HepG2 (cell line): ENCODE data around the gene RAB28. TPM values are rescaled to one million over a fixed set of nuclear protein-coding genes. Genes with fewer than 3 reads are reported as not detected.
A peak's percentile ranks its signal among the peaks of the same experiment; 100 is the strongest.

Experiments
- HNF1A ChIP-seq, 2 experiments: sonication (generic) in 1 of 2; formaldehyde crosslinking in 1 of 2; IDR thresholded peaks; 2 replicates each; pipeline versions ENCODE4 v1.4.0 to v1.6.1; 2016 to 2020; ENCODE audit warnings: borderline replicate concordance in 1 of 2, low read depth in 1 of 2, mild to moderate bottlenecking in 1 of 2, missing genetic modification reagents in 1 of 2
- HNRNPK ChIP-seq: fragments of 200-400 bp; formaldehyde crosslinking; IDR thresholded peaks from 2 replicates; pipeline ENCODE4 v1.6.1; 2018; ENCODE audit warnings: low read length, low read depth, moderate library complexity, mild to moderate bottlenecking; ENCODE audit not compliant: poor library complexity, severe bottlenecking
- IKZF5 ChIP-seq: IDR thresholded peaks from 2 replicates; pipeline ENCODE4 v1.6.1; 2018; ENCODE audit warnings: missing genetic modification reagents, mild to moderate bottlenecking, missing compliant biosample characterization
- NFYC ChIP-seq: IDR thresholded peaks from 2 replicates; pipeline ENCODE4 v1.6.1; 2016; ENCODE audit warnings: missing genetic modification reagents, missing compliant biosample characterization
- PAXIP1 ChIP-seq: sonication (generic); formaldehyde crosslinking; conservative IDR thresholded peaks from 2 replicates; pipeline ENCODE4 v1.4.0; 2020; ENCODE audit warnings: mild to moderate bottlenecking, missing genetic modification reagents, moderate library complexity
- RARA ChIP-seq: IDR thresholded peaks from 2 replicates; pipeline ENCODE4 v1.6.1; 2016; ENCODE audit warnings: missing genetic modification reagents, missing compliant biosample characterization
- RXRA ChIP-seq: sonication (generic); formaldehyde crosslinking; IDR thresholded peaks from 2 replicates; pipeline ENCODE4 v1.5.1; 2020; ENCODE audit warnings: missing genetic modification reagents
- SIN3B ChIP-seq: fragments of 150-350 bp; IDR thresholded peaks from 2 replicates; pipeline ENCODE4 v1.6.1; 2014; ENCODE audit warnings: low read length
- XBP1 ChIP-seq: sonication (generic); formaldehyde crosslinking; IDR thresholded peaks from 2 replicates; pipeline ENCODE4 v1.5.0; 2020; ENCODE audit warnings: missing genetic modification reagents
- ZFP1 ChIP-seq: IDR thresholded peaks from 2 replicates; pipeline ENCODE4 v1.6.1; 2016
- ZFP91 ChIP-seq: sonication (generic); formaldehyde crosslinking; IDR thresholded peaks from 2 replicates; pipeline ENCODE4 v1.9.0; 2022; ENCODE audit warnings: missing genetic modification reagents, mild to moderate bottlenecking, borderline replicate concordance
- ZFY ChIP-seq: sonication (generic); formaldehyde crosslinking; IDR thresholded peaks from 2 replicates; pipeline ENCODE4 v1.4.0; 2020; ENCODE audit warnings: missing genetic modification reagents
- ZNF282 ChIP-seq: fragments of 450-650 bp; IDR thresholded peaks from 2 replicates; pipeline ENCODE4 v1.6.1; 2018; ENCODE audit not compliant: partially characterized antibody
- ZNF383 ChIP-seq: sonication (generic); formaldehyde crosslinking; IDR thresholded peaks from 2 replicates; pipeline ENCODE4 v1.4.0; 2020; ENCODE audit warnings: missing genetic modification reagents, mild to moderate bottlenecking, borderline replicate concordance
- ZNF639 ChIP-seq: conservative IDR thresholded peaks from 2 replicates; pipeline ENCODE4 v1.6.1; 2018; ENCODE audit warnings: missing genetic modification reagents
- polyA plus RNA-seq, 8 experiments: library from polyadenylated mRNA; depleted of rRNA in 3 of 8; stranded (reverse) in 7 of 8; unstranded in 1 of 8; fragments of >200 nt; fragmentation: Illumina TruSeq in 4 of 8; extraction: Trizol in 4 of 8; gene quantifications; 2 replicates each; pipeline versions ENCODE4 v1.2.1 to v1.2.3, GENCODE V29; 2011 to 2016; ENCODE audit warnings: low read depth in 4 of 8, missing spikeins in 1 of 8, mixed read lengths in 1 of 8; ENCODE audit not compliant: insufficient read depth in 1 of 8
- total RNA-seq, 5 experiments: library from RNA; depleted of rRNA; stranded (reverse); fragments of >200 nt; fragmentation: Illumina TruSeq; extraction: Trizol; gene quantifications; 2 replicates each; pipeline ENCODE4 v1.2.3, GENCODE V29; 2016; ENCODE audit warnings: low read depth in 1 of 5

Gene RAB28
- total and polyA plus RNA-seq, 2 of the 13 experiments (the other 11 are each of a cell fraction or from before 2014, with no cell fraction given) = 11.8 to 18.2 TPM

GRCh38 chr4:13484122-13484748, at the start of gene RAB28 (continued):
- TF ChIP-seq HNF1A (IDR thresholded peaks at IDR 0.05; ENCODE audit: low read depth) = no peak
- TF ChIP-seq HNF1A (CRISPR knock-in tag; IDR thresholded peaks at IDR 0.05; ENCODE audit: borderline replicate concordance) = no peak; the same call in 1 of the 2 replicates
- no peak; the same call in none of the 2 replicates for TF ChIP-seq RXRA (CRISPR knock-in tag)
- TF ChIP-seq HNRNPK = peak; percentile 32
- no peak for TF ChIP-seq RARA (CRISPR knock-in tag)
- TF ChIP-seq ZFP91 (CRISPR knock-in tag) = peak; percentile 65; the same call in 1 of the 2 replicates
- TF ChIP-seq NFYC = peak; percentile 54
- no peak for TF ChIP-seq ZNF282
- TF ChIP-seq ZFY (CRISPR knock-in tag) = peak; percentile 44
- no peak for TF ChIP-seq SIN3B
- TF ChIP-seq PAXIP1 (CRISPR knock-in tag) = 0 out of 2 replicates have a peak, but pooled peaks have one; percentile 26
- TF ChIP-seq ZNF639 (CRISPR knock-in tag) = no peak
- TF ChIP-seq ZFP1 = no peak
- no peak for TF ChIP-seq XBP1 (CRISPR knock-in tag)
- no peak for TF ChIP-seq ZNF383
- no peak for TF ChIP-seq IKZF5 (CRISPR knock-in tag)
